Peyer's patch (tissue), 4 donors: ENCODE measurements around the gene MYO3B. TPM values are rescaled to one million over a fixed set of nuclear protein-coding genes. Genes with fewer than 3 reads are reported as not detected.

Experiments used
- DNase-seq, 3 donors: peaks; one replicate each; pipeline ENCODE4 v3.0.0-alpha.2; 2017 to 2019
- H3K27ac ChIP-seq, 4 donors: fragments of 200-600 bp; sonication (generic); one replicate each; pipeline ENCODE4 v1.5.1; 2016 to 2019
- H3K27me3 ChIP-seq, 2 donors: fragments of 200-600 bp; sonication (generic); one replicate each; pipeline ENCODE4 v1.5.1; 2019
- H3K36me3 ChIP-seq, 3 donors: fragments of 200-600 bp; sonication (generic); one replicate each; pipeline ENCODE4 v1.5.1; 2016 to 2019
- H3K4me1 ChIP-seq, 4 donors: fragments of 200-600 bp; sonication (generic); one replicate each; pipeline ENCODE4 v1.5.1; 2016 to 2019
- H3K4me3 ChIP-seq, 4 donors: fragments of 200-600 bp; sonication (generic); 1 replicate in 3 of 4; 2 replicates in 1 of 4; pipeline ENCODE4 v1.5.1; 2016 to 2019; ENCODE audit warnings: mild to moderate bottlenecking in 1 of 4
- H3K9me3 ChIP-seq, 4 donors: fragments of 200-600 bp; sonication (generic); one replicate each; pipeline ENCODE4 v1.5.1; 2016 to 2019; ENCODE audit warnings: mild to moderate bottlenecking in 1 of 4
- POLR2A ChIP-seq, 2 donors: fragments of 450-650 bp; IDR thresholded peaks; one replicate each; pipeline ENCODE4 v1.5.1; 2017; ENCODE audit warnings: antibody characterized with exemption in 2 of 2, mild to moderate bottlenecking in 2 of 2, moderate library complexity in 2 of 2
- total RNA-seq, 4 donors: library from RNA; depleted of rRNA; stranded (reverse); fragments of >200 nt; gene quantifications; one replicate each; pipeline ENCODE4 v1.1.0, GENCODE V29; 2016
- TF ChIP-seq, protein P1 (sequence below), 6 experiments: fragments of 450-650 bp in 4 of 6; fragments of 200-600 bp in 2 of 6; sonication (generic) in 1 of 6; IDR thresholded peaks; one replicate each; pipeline ENCODE4 v1.5.1; 2017 to 2019; ENCODE audit warnings: antibody characterized with exemption in 6 of 6, mild to moderate bottlenecking in 3 of 6, moderate library complexity in 1 of 6

The MYO3B gene
- total RNA-seq, 4 donors from 2014 or later: not detected

DNA sequence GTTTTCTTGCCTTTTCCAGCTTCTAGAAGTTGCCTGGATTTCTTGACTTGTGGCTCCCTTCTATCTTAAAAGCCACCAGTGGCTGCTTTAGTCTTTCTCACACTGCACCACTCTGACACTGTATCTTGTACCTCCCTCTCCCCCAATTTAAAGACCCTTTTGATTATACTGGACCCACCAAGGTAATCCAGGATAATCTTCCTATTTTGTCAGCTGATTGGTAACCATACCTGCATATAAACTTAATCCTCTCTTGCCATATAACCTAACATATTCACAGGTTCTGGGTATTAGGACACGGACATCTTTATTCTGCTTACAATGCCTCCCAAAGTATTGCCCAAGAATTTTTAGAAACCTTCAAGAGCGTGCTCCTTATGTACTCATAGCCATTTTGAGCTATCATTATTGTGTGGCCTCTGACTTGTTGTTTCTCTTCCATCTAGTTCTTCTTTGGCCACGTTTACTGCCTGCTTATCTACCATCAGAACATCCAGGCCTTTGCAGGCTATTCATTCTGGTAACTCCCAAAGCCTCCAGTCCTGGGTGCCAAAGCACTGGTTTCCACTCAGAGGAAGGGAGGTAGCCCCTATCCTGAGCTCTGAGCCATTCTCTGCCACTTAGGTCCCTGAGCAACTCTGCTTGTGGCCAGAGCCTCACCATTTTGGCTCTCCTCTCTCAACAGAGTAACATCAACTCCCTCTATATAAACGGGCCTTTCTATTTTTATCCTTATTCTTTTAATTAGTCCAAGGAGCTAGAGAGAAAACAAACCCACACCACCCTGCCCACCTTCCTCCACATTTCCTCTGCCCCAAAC lies 70.8 kb downstream of the MYO3B start:
- no peak for TF ChIP-seq POLR2A (IDR thresholded peaks at IDR 0.05)
- TF ChIP-seq, protein P1, sequence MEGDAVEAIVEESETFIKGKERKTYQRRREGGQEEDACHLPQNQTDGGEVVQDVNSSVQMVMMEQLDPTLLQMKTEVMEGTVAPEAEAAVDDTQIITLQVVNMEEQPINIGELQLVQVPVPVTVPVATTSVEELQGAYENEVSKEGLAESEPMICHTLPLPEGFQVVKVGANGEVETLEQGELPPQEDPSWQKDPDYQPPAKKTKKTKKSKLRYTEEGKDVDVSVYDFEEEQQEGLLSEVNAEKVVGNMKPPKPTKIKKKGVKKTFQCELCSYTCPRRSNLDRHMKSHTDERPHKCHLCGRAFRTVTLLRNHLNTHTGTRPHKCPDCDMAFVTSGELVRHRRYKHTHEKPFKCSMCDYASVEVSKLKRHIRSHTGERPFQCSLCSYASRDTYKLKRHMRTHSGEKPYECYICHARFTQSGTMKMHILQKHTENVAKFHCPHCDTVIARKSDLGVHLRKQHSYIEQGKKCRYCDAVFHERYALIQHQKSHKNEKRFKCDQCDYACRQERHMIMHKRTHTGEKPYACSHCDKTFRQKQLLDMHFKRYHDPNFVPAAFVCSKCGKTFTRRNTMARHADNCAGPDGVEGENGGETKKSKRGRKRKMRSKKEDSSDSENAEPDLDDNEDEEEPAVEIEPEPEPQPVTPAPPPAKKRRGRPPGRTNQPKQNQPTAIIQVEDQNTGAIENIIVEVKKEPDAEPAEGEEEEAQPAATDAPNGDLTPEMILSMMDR (IDR thresholded peaks at IDR 0.05): no peak

DNA sequence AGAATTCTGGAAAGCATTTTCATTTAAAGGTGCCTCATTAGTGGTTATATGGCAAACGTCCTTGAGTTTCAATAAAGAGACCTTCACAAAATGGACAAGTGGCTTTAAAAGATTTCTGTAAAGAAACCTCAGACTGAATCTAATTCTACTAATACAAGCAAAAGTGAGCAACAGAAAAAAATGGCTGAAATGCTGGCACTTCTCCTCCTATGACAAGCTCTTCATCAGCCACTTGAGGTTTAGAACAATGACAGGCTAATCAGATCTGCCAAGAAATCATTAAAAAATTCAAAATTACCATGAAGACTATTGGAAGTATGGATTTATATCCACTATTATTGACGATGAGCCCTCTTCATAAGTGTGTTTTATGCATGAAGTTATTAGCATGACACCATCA lies 71.8 kb downstream of the MYO3B start:
- Histone ChIP-seq H3K4me3 (no peak overlapping the region), H3K4me1 (no peaks in the 10 kb centered on the region), H3K36me3 (no peaks in the 10 kb centered on the region), H3K27me3 (no peaks in the 10 kb centered on the region), H3K9me3 (no peaks in the 10 kb centered on the region), H3K27ac (no peak overlapping the region)
- TF ChIP-seq, protein P1 (IDR thresholded peaks at IDR 0.05): no peak
- TF ChIP-seq POLR2A (IDR thresholded peaks at IDR 0.05): no peak
- no peak for DNase-seq

More for the DNA sequence above, 70.8 kb downstream of the MYO3B start:
- H3K36me3 ChIP-seq: no peaks in the 10 kb centered on the region
- H3K4me3 ChIP-seq: no peak overlapping the region
- H3K9me3 ChIP-seq: no peaks in the 10 kb centered on the region
- no peaks in the 10 kb centered on the region for H3K4me1 ChIP-seq
- H3K27me3 ChIP-seq: no peaks in the 10 kb centered on the region
- no peak for DNase-seq
- H3K27ac ChIP-seq: no peak overlapping the region

DNA sequence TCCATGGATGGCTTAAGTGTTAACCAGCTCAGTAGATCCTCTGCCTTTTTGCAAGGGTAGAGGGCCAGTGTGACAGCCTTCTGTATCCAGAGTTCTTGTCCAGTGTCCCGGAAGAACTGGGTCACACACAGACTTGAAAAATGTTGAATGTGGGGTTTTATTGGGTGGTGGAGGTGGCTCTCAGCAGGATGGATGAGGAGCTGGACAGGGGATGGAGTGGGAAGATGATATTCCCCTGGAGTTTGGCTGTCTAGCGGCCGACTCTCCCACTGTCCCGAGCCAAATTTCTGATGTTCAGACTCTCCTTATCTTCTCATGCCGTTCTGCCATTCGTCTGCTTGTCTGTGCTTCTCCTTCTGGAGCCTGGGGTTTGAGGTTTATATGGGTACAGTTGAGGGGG lies 72.6 kb downstream of the MYO3B start:
- no peak overlapping the region for H3K27ac ChIP-seq
- H3K4me1 ChIP-seq: no peaks in the 10 kb centered on the region
- H3K27me3 ChIP-seq: no peaks in the 10 kb centered on the region
- DNase-seq: no peak
- H3K9me3 ChIP-seq: no peaks in the 10 kb centered on the region
- H3K36me3 ChIP-seq: no peaks in the 10 kb centered on the region
- TF ChIP-seq, protein P1 (IDR thresholded peaks at IDR 0.05): no peak
- TF ChIP-seq POLR2A (IDR thresholded peaks at IDR 0.05): no peak
- H3K4me3 ChIP-seq: no peak overlapping the region

DNA sequence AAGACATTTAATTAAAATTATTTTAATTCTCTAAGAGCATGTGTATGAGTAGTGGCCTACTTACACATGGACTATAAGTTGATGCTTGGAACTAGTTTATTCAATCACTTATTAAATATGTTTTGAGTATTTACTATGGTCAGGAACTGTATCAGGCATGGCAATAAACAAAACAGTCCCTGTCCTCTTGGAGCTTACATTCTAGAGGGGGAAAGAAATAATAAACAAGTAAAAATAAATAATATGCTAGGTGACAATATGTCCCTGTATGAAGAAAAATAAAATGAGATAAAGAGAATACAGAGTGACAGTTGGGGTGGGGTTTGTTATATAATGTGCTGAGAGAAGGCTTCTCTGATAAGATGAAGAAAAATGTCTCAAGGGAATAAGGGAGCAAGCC lies 74.5 kb downstream of the MYO3B start:
- Histone ChIP-seq H3K36me3 (no peaks in the 10 kb centered on the region), H3K4me1 (no peaks in the 10 kb centered on the region), H3K27ac (no peak overlapping the region), H3K9me3 (no peaks in the 10 kb centered on the region), H3K4me3 (no peak overlapping the region), H3K27me3 (no peaks in the 10 kb centered on the region)
- DNase-seq: no peak
- TF ChIP-seq, protein P1 (IDR thresholded peaks at IDR 0.05): no peak
- no peak for TF ChIP-seq POLR2A (IDR thresholded peaks at IDR 0.05)

DNA sequence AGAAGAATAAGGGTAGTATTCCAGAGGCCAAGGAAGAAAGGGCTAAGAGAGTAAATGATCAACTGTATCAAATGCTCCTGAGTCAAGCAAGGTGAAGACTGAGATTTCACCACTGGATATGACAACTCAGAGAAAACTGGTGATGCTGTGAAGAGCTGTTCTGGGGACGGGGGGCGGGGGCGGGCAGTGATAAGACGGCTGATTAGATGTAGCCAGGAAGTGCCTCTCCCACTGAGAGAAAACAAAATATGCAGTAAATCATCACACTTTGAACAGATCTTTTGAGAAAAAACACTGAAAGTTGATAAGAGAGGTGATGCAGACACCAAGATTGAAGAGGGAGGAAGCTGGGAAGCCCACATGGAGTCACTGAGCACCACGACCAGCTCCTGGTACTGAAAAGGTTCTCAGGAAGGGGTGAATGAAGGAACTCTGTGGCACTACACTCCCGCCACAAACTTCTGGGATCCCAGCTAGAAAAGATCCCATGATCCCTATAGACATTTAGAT lies 75.8 kb downstream of the MYO3B start:
- Histone ChIP-seq H3K4me3 (no peak overlapping the region), H3K9me3 (no peaks in the 10 kb centered on the region), H3K4me1 (no peaks in the 10 kb centered on the region), H3K27ac (no peak overlapping the region), H3K27me3 (no peaks in the 10 kb centered on the region), H3K36me3 (no peaks in the 10 kb centered on the region)
- no peak for TF ChIP-seq POLR2A (IDR thresholded peaks at IDR 0.05)
- TF ChIP-seq, protein P1 (IDR thresholded peaks at IDR 0.05): no peak
- no peak for DNase-seq
